Stimulated activated effector memory CD8-positive, alpha-beta T cell treated with anti-CD3 and anti-CD28 coated beads, Interleukin-12 subunit alpha, Interleukin-12 subunit beta, amount 100 ng/mL, for 72 hours (primary cell): ENCODE results near the gene FGD4.
"Not testable (repeated sequence)": the region's sequence is repeated elsewhere in the genome, so short reads cannot be mapped to it uniquely, and the experiment has no call there.

Experiments
- ATAC-seq: fragments of 150-1000 bp; cut with Tn5 transposase; 2 replicates; pipeline ENCODE4 v1.10.0; 2021
- DNase-seq, 2 donors: peaks; one replicate each; pipeline ENCODE4 v3.0.0; 2021 to 2022; ENCODE audit warnings: low spot score in 2 of 2
- H3K27ac Mint-ChIP-seq: one replicate; pipeline ENCODE4 v1.8.0; 2022; ENCODE audit warnings: mild to moderate bottlenecking, mixed read lengths
- H3K36me3 Mint-ChIP-seq: one replicate; pipeline ENCODE4 v1.8.0; 2022; ENCODE audit warnings: mild to moderate bottlenecking, mixed read lengths
- H3K4me1 Mint-ChIP-seq: one replicate; pipeline ENCODE4 v1.8.0; 2022; ENCODE audit warnings: mixed read lengths
- H3K4me3 Mint-ChIP-seq: one replicate; pipeline ENCODE4 v1.8.0; 2022; ENCODE audit warnings: mild to moderate bottlenecking, mixed read lengths
- H3K9me3 Mint-ChIP-seq: one replicate; pipeline ENCODE4 v1.8.0; 2022; ENCODE audit warnings: mixed read lengths

The FGD4 gene

DNA sequence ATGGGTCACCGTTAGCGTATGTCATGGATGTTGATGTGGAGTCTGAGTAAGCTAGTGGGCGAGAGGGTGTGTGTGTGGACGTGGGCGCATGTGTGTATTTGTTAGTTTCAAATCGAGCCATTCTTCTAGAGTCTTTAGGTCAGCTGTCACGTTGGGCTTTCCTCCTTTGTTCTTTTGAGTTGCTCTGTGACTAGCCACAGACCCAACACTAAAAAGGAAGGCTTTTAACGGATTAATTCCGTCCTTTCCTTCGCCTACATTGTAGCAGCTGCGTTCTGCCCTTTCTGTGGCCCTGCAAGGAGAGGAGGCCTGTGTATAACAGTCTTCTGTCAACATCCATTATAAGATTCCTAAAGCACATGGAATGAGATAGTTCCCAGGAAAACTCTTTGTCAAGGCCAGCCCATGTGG, 162.6 kb downstream of the FGD4 start:
- H3K4me3 Mint-ChIP-seq = no peak overlapping the region
- H3K36me3 Mint-ChIP-seq = no peaks in the 10 kb centered on the region
- no peak overlapping the region for H3K27ac Mint-ChIP-seq
- ATAC-seq = no peak
- no peaks in the 10 kb centered on the region for H3K9me3 Mint-ChIP-seq
- no peaks in the 10 kb centered on the region for H3K4me1 Mint-ChIP-seq
- no peak for DNase-seq

DNA sequence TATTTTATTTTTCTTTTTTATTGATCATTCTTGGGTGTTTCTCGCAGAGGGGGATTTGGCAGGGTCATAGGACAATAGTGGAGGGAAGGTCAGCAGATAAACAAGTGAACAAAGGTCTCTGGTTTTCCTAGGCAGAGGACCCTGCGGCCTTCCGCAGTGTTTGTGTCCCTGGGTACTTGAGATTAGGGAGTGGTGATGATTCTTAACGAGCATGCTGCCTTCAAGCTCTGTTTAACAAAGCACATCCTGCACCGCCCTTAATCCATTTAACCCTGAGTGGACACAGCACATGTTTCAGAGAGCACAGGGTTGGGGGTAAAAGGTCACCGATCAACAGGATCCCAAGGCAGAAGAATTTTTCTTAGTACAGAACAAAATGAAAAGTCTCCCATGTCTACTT, 163.1 kb downstream of the FGD4 start:
- H3K9me3 Mint-ChIP-seq, H3K36me3 Mint-ChIP-seq, H3K4me3 Mint-ChIP-seq, H3K4me1 Mint-ChIP-seq, DNase-seq, H3K27ac Mint-ChIP-seq, ATAC-seq: not testable (repeated sequence)

DNA sequence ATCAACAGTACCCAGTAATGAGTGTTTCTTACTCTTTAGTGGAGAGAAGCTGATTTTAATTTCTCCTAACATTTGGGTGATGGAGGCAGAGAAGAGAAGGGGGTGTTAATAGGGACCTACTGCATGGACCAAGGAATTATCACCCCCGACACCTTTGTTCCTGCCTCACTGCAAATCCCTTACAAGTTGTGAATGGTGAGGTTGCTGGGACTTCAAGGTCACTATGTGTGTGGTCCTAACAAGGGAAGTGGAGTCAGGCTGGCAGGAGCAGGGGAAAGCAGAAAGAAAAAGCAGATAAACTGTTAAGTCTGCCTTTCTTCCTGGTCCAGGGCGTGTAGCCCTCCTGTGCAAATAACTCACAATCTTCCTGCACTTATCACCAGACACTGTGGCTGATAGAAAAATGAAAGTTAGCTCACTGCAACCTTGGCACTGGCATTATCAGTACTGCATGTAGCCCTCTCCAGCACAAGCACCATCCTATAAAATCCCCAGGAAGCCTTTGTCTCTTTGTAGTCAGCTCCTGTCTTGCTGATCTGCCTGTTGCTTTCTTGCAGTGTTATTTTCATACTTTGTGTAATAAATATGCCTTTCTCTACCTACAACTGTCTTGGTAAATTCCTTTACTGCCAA, 167.4 kb downstream of the FGD4 start:
- peak; percentile 24 for ATAC-seq

DNA sequence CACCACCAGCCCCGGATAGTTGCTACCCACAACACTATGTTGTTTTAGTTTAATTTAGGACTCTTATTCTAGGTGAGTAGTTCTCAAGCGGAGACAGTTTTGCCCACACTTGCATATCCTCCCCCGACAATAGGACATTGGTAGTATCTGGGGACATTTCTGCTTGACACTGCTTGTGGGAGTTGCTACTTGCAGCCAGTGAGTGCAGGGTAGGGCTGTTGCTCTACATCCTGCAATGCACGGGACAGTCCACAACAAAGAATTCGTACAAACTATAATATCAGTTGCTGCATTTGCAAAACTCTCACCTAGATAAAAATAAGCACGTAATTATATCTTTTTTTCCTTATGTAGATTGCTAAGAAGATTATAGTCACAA, 167.9 kb downstream of the FGD4 start:
- Mint-ChIP-seq H3K4me1 (no peaks in the 10 kb centered on the region), H3K27ac (no peak overlapping the region), H3K36me3 (no peaks in the 10 kb centered on the region), H3K9me3 (no peaks in the 10 kb centered on the region), H3K4me3 (no peak overlapping the region)
- DNase-seq (no peak), ATAC-seq (no peak)

More for the DNA sequence above, 167.4 kb downstream of the FGD4 start:
- Mint-ChIP-seq H3K27ac (no peak overlapping the region), H3K9me3 (no peaks in the 10 kb centered on the region), H3K4me1 (no peaks in the 10 kb centered on the region), H3K36me3 (no peaks in the 10 kb centered on the region), H3K4me3 (no peak overlapping the region)
- DNase-seq = no peak

DNA sequence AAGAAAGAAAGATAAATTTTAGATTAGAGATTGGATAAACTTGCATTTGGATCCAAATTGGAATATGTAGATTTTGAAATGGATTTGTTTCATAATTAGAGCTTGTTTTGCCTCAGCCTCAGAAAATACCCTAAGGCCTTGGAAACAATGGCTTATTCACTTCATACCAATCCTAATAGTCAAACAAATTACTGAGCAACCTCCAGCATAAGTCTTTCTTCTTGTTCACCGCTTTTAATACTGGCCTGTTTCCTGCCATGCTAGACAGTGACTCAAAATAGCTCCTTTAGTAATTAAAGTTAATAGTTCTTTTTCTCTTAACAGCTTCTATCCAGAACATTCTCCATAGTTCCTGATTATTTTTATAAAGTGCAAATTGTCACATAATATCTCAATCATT, 168.9 kb downstream of the FGD4 start:
- H3K4me3 Mint-ChIP-seq = no peak overlapping the region
- no peaks in the 10 kb centered on the region for H3K9me3 Mint-ChIP-seq
- no peaks in the 10 kb centered on the region for H3K4me1 Mint-ChIP-seq
- no peaks in the 10 kb centered on the region for H3K36me3 Mint-ChIP-seq
- no peak for ATAC-seq
- DNase-seq = no peak
- H3K27ac Mint-ChIP-seq = no peak overlapping the region

DNA sequence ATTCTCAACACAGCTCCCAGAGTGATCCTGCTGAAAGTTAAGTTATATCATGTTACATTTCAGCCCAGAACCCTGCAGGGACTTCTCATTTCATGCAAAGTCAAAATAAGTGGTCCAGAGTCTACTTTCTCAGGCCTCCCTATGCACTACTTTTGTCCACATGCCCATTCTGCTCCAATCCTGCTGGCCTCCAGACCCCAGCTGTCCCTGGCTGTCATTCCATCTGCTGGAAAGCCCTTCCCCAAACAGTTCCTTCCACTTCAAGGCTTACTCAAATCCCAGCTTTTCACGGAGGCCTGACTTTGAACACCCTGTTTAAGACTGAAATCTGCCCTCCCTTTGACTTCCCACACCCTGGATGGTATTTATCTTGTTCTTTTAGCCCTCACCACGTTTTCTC, 169.9 kb downstream of the FGD4 start:
- no peak overlapping the region for H3K4me3 Mint-ChIP-seq
- ATAC-seq = no peak
- no peak for DNase-seq
- H3K27ac Mint-ChIP-seq = no peak overlapping the region
- H3K9me3 Mint-ChIP-seq = no peaks in the 10 kb centered on the region
- H3K36me3 Mint-ChIP-seq = no peaks in the 10 kb centered on the region
- no peaks in the 10 kb centered on the region for H3K4me1 Mint-ChIP-seq

- DNase-seq (no peak), ATAC-seq (no peak)
- Mint-ChIP-seq H3K36me3 (no peaks in the 10 kb centered on the region), H3K4me1 (no peaks in the 10 kb centered on the region), H3K27ac (no peak overlapping the region), H3K9me3 (peaks cover 2% of the 10 kb centered on the region), H3K4me3 (no peak overlapping the region)
Observed at GRCh38 chr12:32574585-32574984, 175.2 kb downstream of the FGD4 start.

DNA sequence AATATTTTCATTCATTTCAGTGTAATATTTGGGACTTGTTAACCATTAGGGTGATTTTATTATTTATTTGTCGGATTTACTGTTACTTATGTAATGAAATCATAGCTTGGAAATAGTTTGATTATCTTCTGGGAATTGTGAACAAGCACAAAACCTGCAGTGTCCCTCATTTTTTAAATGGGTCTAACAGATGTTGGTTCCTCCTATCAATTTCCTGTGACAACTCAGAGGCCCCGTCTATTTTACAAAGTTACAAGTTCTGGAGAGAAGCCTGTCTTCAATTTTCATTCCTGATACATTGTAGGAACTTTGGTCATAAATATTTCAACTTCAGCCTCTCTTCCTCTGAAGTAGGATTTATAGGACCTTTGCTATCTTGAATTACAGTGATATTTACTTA, 178.0 kb downstream of the FGD4 start:
- H3K36me3 Mint-ChIP-seq = no peaks in the 10 kb centered on the region
- H3K4me3 Mint-ChIP-seq = no peak overlapping the region
- no peak overlapping the region for H3K27ac Mint-ChIP-seq
- no peaks in the 10 kb centered on the region for H3K4me1 Mint-ChIP-seq
- H3K9me3 Mint-ChIP-seq = peaks cover 2% of the 10 kb centered on the region
- no peak for DNase-seq
- no peak for ATAC-seq

GRCh38 chr12:32583534-32583933, 184.2 kb downstream of the FGD4 start:
- no peaks in the 10 kb centered on the region for H3K9me3 Mint-ChIP-seq
- no peak for ATAC-seq
- H3K36me3 Mint-ChIP-seq = no peaks in the 10 kb centered on the region
- H3K4me1 Mint-ChIP-seq = no peaks in the 10 kb centered on the region
- no peak overlapping the region for H3K27ac Mint-ChIP-seq
- H3K4me3 Mint-ChIP-seq = no peak overlapping the region
- DNase-seq = no peak

DNA sequence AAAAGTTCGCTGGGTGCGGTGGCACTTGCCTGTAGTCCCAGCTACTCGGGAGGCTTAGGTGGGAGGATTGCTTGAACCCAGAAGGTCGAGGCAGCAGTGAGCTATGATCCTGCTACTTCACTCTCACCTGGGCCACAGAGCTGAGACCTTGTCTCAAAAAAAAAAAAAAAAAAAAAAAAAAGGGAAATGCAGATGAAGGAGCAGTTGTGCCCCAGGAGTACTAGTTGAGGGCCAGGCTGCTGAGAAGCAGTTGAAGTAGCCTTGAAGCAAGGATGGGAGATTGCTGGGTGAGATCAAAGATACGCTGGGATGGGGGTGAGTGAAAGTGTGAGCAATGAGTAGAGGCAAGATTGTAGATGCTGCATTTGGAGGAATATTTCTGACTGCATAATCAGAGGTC, 186.3 kb downstream of the FGD4 start:
- no peak for ATAC-seq
- Mint-ChIP-seq H3K4me1 (peaks cover 7% of the 10 kb centered on the region), H3K27ac (no peak overlapping the region), H3K9me3 (no peaks in the 10 kb centered on the region), H3K4me3 (no peak overlapping the region), H3K36me3 (no peaks in the 10 kb centered on the region)
- no peak for DNase-seq

- DNase-seq (no peak), ATAC-seq (no peak)
- peaks cover 7% of the 10 kb centered on the region for H3K4me1 Mint-ChIP-seq
- no peak overlapping the region for H3K27ac Mint-ChIP-seq
- H3K4me3 Mint-ChIP-seq = no peak overlapping the region
- H3K9me3 Mint-ChIP-seq = no peaks in the 10 kb centered on the region
- no peaks in the 10 kb centered on the region for H3K36me3 Mint-ChIP-seq
Observed at GRCh38 chr12:32586390-32586789, 187.0 kb downstream of the FGD4 start.

GRCh38 chr12:32587581-32588495, 188.5 kb downstream of the FGD4 start:
- no peaks in the 10 kb centered on the region for H3K9me3 Mint-ChIP-seq
- no peak overlapping the region for H3K4me3 Mint-ChIP-seq
- H3K36me3 Mint-ChIP-seq = no peaks in the 10 kb centered on the region
- no peak for ATAC-seq
- H3K27ac Mint-ChIP-seq = no peak overlapping the region
- H3K4me1 Mint-ChIP-seq = peaks cover 7% of the 10 kb centered on the region
- no peak for DNase-seq

DNA sequence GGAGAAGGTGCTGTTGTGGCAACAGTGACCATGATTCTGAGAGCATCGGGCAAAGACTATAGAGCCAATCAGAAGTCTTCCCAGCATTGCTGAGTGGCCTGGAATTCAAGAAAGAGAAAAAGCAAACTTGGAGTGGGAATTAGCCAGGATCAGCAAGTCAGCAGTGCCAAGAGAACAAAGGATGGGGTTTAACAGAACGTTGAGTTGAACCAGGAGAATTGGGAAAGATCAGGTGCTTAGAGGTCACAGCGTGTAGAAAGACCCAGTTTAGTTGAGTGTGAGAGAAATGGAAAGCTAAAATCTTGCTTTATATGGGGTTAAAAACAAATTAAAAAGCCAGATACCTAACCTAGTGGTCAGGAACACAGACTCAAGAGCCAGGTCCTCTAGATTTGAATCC, 189.2 kb downstream of the FGD4 start:
- DNase-seq = no peak
- H3K4me3 Mint-ChIP-seq = no peak overlapping the region
- peaks cover 7% of the 10 kb centered on the region for H3K4me1 Mint-ChIP-seq
- no peaks in the 10 kb centered on the region for H3K9me3 Mint-ChIP-seq
- H3K27ac Mint-ChIP-seq = no peak overlapping the region
- no peak for ATAC-seq
- no peaks in the 10 kb centered on the region for H3K36me3 Mint-ChIP-seq

- Mint-ChIP-seq H3K9me3 (no peaks in the 10 kb centered on the region), H3K36me3 (no peaks in the 10 kb centered on the region), H3K4me1 (peaks cover 7% of the 10 kb centered on the region), H3K27ac (peak overlapping the region; percentile 27), H3K4me3 (no peak overlapping the region)
- no peak for DNase-seq
- ATAC-seq = peak; percentile 54
Observed at GRCh38 chr12:32589165-32589865, 190.0 kb downstream of the FGD4 start.

- DNase-seq (no peak), ATAC-seq (no peak)
- no peak overlapping the region for H3K27ac Mint-ChIP-seq
- no peaks in the 10 kb centered on the region for H3K4me1 Mint-ChIP-seq
- H3K9me3 Mint-ChIP-seq = no peaks in the 10 kb centered on the region
- H3K36me3 Mint-ChIP-seq = no peaks in the 10 kb centered on the region
- H3K4me3 Mint-ChIP-seq = no peak overlapping the region
Observed at GRCh38 chr12:32595251-32595650, 195.9 kb downstream of the FGD4 start.

- ATAC-seq = no peak
- Mint-ChIP-seq H3K9me3 (no peaks in the 10 kb centered on the region), H3K27ac (no peak overlapping the region), H3K36me3 (no peaks in the 10 kb centered on the region), H3K4me3 (no peak overlapping the region), H3K4me1 (no peaks in the 10 kb centered on the region)
- no peak for DNase-seq
Observed at GRCh38 chr12:32596030-32596429, 196.7 kb downstream of the FGD4 start.
